ENCODE results near the gene LSM3.

DNA sequence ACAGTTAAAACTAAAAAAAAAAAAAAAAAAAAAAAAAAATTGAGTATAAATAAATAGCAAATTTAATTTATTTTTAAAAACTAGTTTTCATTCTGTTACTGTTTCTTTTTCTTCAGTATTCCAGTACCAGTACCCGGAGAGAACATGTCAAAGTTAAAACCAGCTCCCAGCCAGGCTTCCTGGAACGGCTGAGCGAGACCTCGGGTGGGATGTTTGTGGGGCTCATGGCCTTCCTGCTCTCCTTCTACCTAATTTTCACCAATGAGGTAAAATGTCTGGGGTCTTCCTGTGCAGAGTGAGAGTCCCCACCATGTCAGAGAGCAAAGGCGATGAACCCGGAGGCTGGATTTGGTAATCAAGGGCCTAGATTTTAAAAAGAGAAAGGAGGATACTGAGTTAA lies 49.3 kb upstream of the LSM3 start:
- TF ChIP-seq, protein P1, sequence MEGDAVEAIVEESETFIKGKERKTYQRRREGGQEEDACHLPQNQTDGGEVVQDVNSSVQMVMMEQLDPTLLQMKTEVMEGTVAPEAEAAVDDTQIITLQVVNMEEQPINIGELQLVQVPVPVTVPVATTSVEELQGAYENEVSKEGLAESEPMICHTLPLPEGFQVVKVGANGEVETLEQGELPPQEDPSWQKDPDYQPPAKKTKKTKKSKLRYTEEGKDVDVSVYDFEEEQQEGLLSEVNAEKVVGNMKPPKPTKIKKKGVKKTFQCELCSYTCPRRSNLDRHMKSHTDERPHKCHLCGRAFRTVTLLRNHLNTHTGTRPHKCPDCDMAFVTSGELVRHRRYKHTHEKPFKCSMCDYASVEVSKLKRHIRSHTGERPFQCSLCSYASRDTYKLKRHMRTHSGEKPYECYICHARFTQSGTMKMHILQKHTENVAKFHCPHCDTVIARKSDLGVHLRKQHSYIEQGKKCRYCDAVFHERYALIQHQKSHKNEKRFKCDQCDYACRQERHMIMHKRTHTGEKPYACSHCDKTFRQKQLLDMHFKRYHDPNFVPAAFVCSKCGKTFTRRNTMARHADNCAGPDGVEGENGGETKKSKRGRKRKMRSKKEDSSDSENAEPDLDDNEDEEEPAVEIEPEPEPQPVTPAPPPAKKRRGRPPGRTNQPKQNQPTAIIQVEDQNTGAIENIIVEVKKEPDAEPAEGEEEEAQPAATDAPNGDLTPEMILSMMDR (IDR thresholded peaks at IDR 0.05; ENCODE audit: insufficient read depth, low read depth, low read length): no peak
- TF ChIP-seq EZH2 (IDR thresholded peaks at IDR 0.05; ENCODE audit: insufficient read depth, low read length): no peak

Measured in astrocyte (in vitro differentiated cells and primary cell).